ENCODE data around the gene NCOR2. TPM values are rescaled to one million over a fixed set of nuclear protein-coding genes. Genes with fewer than 3 reads are reported as not detected.

The NCOR2 gene
- total and polyA plus RNA-seq, 2 of the 8 experiments (the other 6 are each of a cell fraction or from before 2014, with no cell fraction given) = 14.8 to 275 TPM

DNA sequence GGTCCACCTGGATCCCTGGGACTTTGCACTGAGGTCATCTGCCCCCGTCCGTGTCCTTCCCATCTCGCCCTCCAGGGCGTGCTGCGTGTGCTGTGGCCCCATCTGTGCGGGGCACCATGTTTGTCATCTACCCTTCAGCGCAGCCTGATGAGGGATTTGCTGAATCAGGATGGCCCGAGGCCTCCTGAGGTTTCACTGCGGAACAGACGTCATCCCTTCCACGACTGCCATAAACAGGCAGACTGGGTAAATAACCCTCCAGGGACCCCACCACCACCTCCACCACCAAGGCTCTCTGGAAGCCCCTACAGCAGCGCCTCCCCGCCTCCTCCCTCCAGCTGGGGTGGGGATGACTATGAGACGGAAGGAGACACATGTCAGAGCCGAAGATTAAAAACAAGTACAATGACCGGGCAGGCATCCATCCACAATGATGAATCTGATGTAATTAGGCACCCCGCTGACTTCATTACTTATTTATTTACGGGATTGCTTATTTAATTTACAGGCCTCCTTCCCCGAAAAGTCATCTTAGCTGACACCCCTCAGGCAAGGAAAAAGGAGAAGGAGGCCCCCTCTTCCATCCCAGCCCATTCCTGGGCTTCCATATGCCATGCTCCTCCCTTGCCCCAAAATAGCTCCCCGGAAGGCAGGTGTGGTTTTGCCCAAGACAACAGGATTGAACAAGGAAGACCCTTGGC lies 39.4 kb downstream of the NCOR2 start:
- Histone ChIP-seq H2AK5ac (ENCODE audit: low read depth, low read length) (no peak overlapping the region), H4K20me1 (replicated peaks in 1 of 2; ENCODE audit: control insufficient read depth in 1 of 2, insufficient read depth in 2 of 2, low read length in 2 of 2) (peaks cover 21 to 39% of the 10 kb centered on the region in 2 experiments), H4K91ac (replicated peaks; ENCODE audit: insufficient read length, low read length) (no peak overlapping the region), H3K14ac (ENCODE audit: insufficient read length) (no peak overlapping the region), H3K18ac (ENCODE audit: extremely low read depth, low read length) (peak overlapping the region; percentile 32), H2BK12ac (ENCODE audit: low read depth, low read length) (no peak overlapping the region), H3K9ac (replicated peaks in 1 of 4; ENCODE audit: extremely low read depth in 1 of 4, low read depth in 3 of 4, low read length in 3 of 4) (no peak overlapping the region), H3K23me2 (ENCODE audit: low read depth, low read length) (no peaks in the 10 kb centered on the region), H3K36me3 (ENCODE audit: control insufficient read depth in 2 of 4, insufficient read depth in 4 of 4, low read length in 3 of 4) (peaks cover 0 to 5% (median 0%) of the 10 kb centered on the region in 4 experiments; a peak in 1 of 8 replicates), H3K4me1 (replicated peaks in 1 of 4; ENCODE audit: control insufficient read depth in 3 of 4, insufficient read depth in 4 of 4, low read length in 3 of 4) (peaks cover 0 to 14% (median 6%) of the 10 kb centered on the region in 4 experiments), H3K23ac (ENCODE audit: insufficient read length) (no peak overlapping the region), H2BK15ac (ENCODE audit: low read length) (no peak overlapping the region), H2AFZ (ENCODE audit: low read length) (no peak overlapping the region), H4K8ac (ENCODE audit: extremely low read depth, insufficient read depth, low read length) (peak overlapping the region; percentile 12; the same call in 1 of the 2 replicates), H4K5ac (ENCODE audit: insufficient read length, low read depth, low read length) (no peak overlapping the region), H3K4me2 (ENCODE audit: insufficient read depth in 1 of 2, low read depth in 2 of 2, low read length in 2 of 2) (no peak overlapping the region), H3K27me3 (replicated peaks in 1 of 4; ENCODE audit: control insufficient read depth in 3 of 4, extremely low read depth in 1 of 4, insufficient read depth in 3 of 4, low read length in 3 of 4) (no peaks in the 10 kb centered on the region), H2BK5ac (ENCODE audit: low read depth, low read length) (0 out of 2 replicates have a peak overlapping the region, but pooled peaks have one; percentile 44), H3K4ac (replicated peaks; ENCODE audit: insufficient read length, low read depth, low read length) (no peak overlapping the region), H3K9me3 (ENCODE audit: insufficient read depth in 2 of 2, low read depth in 1 of 2, low read length in 1 of 2) (peaks cover 0 to 5% of the 10 kb centered on the region in 2 experiments; a peak in 1 of 4 replicates), H3K4me3 (ENCODE audit: extremely low read depth in 1 of 4, insufficient read depth in 2 of 4, low read depth in 3 of 4, low read length in 4 of 4) (no peak overlapping the region), H3K79me2 (ENCODE audit: control insufficient read depth in 1 of 2, insufficient read depth in 2 of 2, low read length in 2 of 2) (peaks cover 3 to 89% of the 10 kb centered on the region in 2 experiments; a peak in 3 of 4 replicates), H3K79me1 (ENCODE audit: low read depth, low read length) (peaks cover 20% of the 10 kb centered on the region), H3K56ac (replicated peaks; ENCODE audit: insufficient read length, low read depth, low read length) (no peak overlapping the region), H2BK120ac (replicated peaks; ENCODE audit: low read depth, low read length) (no peak overlapping the region), H3K27ac (ENCODE audit: low read depth, low read length) (no peak overlapping the region), H2BK20ac (ENCODE audit: low read length) (no peak overlapping the region)
- ChIA-PET POLR2A (ENCODE audit: partially characterized antibody) (interaction anchor here (1.1 to 1.5 kb wide), 3 partner anchors 9 to 17 kb away, joined by 3 to 4 read pairs (median 4); no protein-coding TSS in a partner anchor), CTCF (ENCODE audit: partially characterized antibody) (interaction anchor here (0.7 to 5.5 kb wide), 7 partner anchors 10 to 223 kb away, joined by 3 to 39 read pairs (median 4); no protein-coding TSS in a partner anchor)
- no peak for FAIRE-seq
- no peak for DNase-seq (ENCODE audit: low read depth in 1 of 2, low spot score in 2 of 2)
- 89% methylated on average over 20 of the region's 20 CpGs; no CpG with 5 or more reads in 1 of the 2 experiments for WGBS, 2 experiments (ENCODE audit: extremely low coverage in 1 of 2, insufficient coverage in 1 of 2, insufficient read length in 1 of 2, insufficient replicate concordance in 2 of 2, low coverage in 1 of 2, low lambda C conversion rate in 2 of 2, missing lambda C conversion rate in 1 of 2)
- TF ChIP-seq KDM4A (IDR thresholded peaks at IDR 0.05; ENCODE audit: low read depth, low read length, severe bottlenecking) (no peak), RAD21 (IDR thresholded peaks at IDR 0.05 in 1 of 2, conservative IDR thresholded peaks at IDR 0.05 in 1 of 2; ENCODE audit: low read depth in 2 of 2, low read length in 2 of 2) (peak; percentile 37 to 52; a peak in 3 of 4 replicates), KDM5A (IDR thresholded peaks at IDR 0.05; ENCODE audit: low read length) (no peak), CEBPB (IDR thresholded peaks at IDR 0.05; ENCODE audit: low read depth, low read length) (no peak), ASH2L (IDR thresholded peaks at IDR 0.05; ENCODE audit: low read length) (no peak), MAFK (IDR thresholded peaks at IDR 0.05; ENCODE audit: low read depth, low read length) (peak; percentile 31; the same call in 1 of the 2 replicates), POU5F1 (IDR thresholded peaks at IDR 0.05; ENCODE audit: low read depth, low read length) (no peak), SIX5 (IDR thresholded peaks at IDR 0.05; ENCODE audit: low read depth, low read length) (no peak)
- TF ChIP-seq, protein P1, sequence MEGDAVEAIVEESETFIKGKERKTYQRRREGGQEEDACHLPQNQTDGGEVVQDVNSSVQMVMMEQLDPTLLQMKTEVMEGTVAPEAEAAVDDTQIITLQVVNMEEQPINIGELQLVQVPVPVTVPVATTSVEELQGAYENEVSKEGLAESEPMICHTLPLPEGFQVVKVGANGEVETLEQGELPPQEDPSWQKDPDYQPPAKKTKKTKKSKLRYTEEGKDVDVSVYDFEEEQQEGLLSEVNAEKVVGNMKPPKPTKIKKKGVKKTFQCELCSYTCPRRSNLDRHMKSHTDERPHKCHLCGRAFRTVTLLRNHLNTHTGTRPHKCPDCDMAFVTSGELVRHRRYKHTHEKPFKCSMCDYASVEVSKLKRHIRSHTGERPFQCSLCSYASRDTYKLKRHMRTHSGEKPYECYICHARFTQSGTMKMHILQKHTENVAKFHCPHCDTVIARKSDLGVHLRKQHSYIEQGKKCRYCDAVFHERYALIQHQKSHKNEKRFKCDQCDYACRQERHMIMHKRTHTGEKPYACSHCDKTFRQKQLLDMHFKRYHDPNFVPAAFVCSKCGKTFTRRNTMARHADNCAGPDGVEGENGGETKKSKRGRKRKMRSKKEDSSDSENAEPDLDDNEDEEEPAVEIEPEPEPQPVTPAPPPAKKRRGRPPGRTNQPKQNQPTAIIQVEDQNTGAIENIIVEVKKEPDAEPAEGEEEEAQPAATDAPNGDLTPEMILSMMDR (IDR thresholded peaks at IDR 0.05; ENCODE audit: control extremely low read depth in 1 of 3, insufficient read depth in 1 of 3, low read depth in 1 of 3, low read length in 3 of 3) = peak; percentile 28 to 65 (median 61); a peak in 3 of 4 replicates

Measured in H1 (cell line).